NK-92 (cell line): Measurements from ENCODE around the gene NAP1L1.

ENCODE experiments used
- DNase-seq: peaks from one replicate; lab custom pipeline; 2025; ENCODE audit not compliant: unreplicated experiment; lab: John Stamatoyannopoulos, UW

Gene NAP1L1, protein sequence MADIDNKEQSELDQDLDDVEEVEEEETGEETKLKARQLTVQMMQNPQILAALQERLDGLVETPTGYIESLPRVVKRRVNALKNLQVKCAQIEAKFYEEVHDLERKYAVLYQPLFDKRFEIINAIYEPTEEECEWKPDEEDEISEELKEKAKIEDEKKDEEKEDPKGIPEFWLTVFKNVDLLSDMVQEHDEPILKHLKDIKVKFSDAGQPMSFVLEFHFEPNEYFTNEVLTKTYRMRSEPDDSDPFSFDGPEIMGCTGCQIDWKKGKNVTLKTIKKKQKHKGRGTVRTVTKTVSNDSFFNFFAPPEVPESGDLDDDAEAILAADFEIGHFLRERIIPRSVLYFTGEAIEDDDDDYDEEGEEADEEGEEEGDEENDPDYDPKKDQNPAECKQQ

DNA sequence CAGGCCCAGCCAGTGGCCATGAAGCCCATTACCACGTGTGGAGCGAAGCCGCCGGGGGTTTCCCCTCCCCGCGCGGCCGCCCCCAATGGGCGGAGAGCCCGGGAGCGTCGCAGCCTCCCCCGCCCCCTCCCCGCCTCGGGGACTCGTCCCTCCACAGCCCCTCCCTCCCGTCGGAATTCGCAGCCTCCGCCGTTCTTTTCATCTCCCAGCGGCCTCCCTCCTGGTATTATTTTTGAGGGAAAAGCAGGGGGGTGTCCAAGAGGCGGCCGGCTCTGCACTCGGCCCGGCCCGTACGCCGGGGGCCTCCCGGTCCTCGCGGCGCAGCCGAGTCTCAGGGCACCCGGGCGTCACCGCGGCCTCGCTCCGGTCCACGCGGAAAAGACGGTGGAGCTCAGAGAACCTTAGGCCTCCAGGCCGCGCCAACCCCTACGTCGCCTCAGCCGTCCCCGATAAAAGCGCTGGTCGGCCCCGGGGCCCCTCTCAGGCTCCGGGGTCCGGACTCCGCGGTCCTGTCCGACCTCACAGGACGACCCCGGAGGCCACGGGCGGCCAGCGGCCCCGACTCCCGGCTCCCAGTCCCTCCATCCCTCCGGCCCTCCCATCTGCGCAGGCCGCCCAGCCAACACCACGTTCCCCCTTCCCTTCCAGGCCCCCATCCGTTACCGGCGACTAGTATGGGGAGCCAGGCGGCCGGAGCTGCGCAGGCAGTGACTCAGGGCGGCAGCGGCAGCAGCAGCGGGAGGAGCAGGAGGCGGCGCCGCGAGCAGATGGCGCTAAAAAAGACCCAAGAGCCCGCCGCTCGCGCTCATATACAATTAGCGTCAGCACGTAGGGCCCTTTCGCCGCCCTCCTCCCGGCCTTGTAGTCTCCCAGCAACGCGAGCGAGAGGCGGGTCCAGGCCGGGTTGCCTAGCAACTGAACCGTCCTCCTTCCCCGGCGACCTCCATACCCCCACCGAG lies at the start of gene NAP1L1:
Gene NAP1L1 (minus strand): TSS at position 782 of the 959 bp plus-strand sequence. CDS start 10,466 bp downstream, outside the sequence.
- DNase-seq: peak; percentile 86

GRCh38 chr12:76127588-76127987 lies 43.1 kb upstream of the NAP1L1 start:
- no peak for DNase-seq

GRCh38 chr12:76124456-76124855 lies 40.0 kb upstream of the NAP1L1 start:
- DNase-seq: no peak

DNA sequence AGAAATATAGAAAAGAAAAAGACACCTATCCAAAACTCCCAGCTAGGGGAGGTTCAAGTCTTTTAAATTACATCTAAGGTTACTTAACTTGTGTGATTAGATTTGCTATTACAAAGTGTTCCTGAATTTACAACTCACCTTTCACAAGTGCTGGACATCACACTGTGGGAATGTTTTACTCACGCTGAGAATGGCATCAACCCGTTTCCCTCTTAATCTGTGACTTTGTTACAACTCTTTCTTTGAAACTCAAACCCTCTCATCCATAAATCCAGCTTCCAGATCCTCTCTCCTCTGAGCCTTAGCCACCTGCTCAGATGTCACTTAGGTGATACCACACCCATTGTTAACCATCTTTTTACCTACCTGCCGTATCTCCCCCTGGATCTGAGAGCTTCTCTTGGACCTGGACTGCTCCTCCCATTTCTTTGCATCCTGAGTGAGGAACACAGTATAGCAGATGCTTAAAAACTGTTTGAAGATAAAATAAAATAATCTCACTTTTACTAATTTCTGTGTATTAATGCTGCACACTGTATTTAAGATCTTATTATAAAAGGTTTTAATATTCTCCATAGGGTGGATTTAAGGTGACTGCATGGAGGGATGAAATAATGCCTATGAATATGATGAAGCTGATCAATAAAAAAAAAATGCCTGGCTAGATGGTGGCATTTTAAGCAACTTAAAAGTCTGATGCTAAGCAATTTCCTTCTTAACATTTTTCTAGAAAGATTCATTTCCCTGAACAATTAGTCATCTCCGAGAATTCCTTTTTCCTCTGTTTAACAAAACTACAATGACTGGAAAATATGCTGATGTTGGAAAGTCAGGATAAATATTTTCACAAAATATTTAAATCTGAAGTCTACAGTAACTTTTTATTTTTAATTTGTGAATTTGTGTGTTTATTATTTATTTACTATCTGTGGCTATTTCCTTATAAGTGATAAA lies 39.1 kb upstream of the NAP1L1 start:
- DNase-seq: no peak

DNA sequence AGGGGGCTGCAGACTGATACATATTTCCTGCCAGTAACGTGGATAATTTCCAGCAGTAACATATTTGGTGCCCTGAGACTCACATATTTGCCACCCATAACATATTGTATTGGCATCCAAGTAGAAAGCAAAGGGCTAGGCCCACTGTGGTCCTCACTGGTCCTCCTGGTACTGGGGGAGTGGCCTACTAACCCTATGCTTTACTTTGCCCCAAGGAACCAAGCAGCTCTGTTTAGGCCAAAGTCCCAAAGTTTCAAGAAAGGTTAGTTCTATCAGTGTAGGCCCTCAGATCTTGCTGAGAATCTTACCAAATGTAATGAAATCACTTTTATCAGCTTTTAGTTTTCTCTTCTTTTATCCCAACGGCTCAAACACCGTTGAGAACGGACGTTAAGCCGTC lies 35.4 kb upstream of the NAP1L1 start:
- DNase-seq: no peak

GRCh38 chr12:76117751-76118150 lies 33.3 kb upstream of the NAP1L1 start:
- DNase-seq: no peak

GRCh38 chr12:76117067-76117691 lies 32.7 kb upstream of the NAP1L1 start:
- no peak for DNase-seq

GRCh38 chr12:76113800-76114757 lies 29.6 kb upstream of the NAP1L1 start:
- no peak for DNase-seq

DNA sequence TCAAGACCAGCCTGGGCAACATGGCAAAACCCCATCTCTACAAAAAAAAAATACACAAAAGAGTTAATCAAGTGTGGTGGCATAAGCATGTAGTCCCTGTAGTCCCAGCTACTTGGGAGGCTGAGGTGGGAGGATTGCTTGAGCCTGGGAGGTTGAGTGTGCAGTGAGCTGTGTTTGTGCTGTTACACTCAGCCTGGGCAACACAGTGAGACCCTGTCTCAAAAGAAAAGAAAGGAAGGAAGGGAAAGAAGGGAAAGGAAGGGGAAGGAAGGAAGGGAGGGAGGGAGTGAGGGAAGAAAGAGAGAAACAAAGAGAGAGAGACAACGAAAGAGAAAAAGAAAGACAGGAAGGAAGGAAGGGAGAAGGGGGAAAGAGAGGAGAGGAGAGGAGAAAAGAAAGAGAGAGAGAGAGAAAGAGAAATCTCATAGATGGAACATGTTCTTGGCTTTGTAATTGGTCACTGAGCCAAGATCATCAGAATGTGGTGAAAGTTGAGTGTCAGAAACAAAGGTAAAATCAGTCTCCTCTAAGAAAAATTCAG lies 26.8 kb upstream of the NAP1L1 start:
- DNase-seq: no peak

- DNase-seq: no peak
These were observed 25.4 kb upstream of the NAP1L1 start for GRCh38 chr12:76109879-76110278.

GRCh38 chr12:76108356-76108755 lies 23.9 kb upstream of the NAP1L1 start:
- no peak for DNase-seq

DNA sequence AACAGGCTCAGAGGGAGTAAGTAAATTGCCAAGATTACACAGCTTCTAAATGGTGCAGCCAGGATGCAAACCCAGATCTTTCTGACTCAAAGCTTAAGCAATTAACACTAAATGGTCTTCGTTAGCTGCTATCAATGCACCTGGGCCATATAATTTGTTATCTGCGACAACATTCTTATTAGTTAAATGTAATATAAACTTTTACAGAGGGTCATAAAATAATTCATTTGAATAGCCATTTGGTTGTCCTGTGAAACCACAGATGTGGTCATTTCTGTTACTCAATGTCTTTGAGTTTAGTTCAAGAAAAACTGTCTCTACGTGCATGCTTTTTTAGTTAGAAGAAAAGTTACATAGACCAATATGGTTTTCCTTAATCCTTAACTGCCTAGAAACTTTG lies 22.1 kb upstream of the NAP1L1 start:
- DNase-seq: no peak

- no peak for DNase-seq
These were observed 19.5 kb upstream of the NAP1L1 start for GRCh38 chr12:76103958-76104357.

GRCh38 chr12:76101739-76102385 lies 17.4 kb upstream of the NAP1L1 start:
- no peak for DNase-seq

DNA sequence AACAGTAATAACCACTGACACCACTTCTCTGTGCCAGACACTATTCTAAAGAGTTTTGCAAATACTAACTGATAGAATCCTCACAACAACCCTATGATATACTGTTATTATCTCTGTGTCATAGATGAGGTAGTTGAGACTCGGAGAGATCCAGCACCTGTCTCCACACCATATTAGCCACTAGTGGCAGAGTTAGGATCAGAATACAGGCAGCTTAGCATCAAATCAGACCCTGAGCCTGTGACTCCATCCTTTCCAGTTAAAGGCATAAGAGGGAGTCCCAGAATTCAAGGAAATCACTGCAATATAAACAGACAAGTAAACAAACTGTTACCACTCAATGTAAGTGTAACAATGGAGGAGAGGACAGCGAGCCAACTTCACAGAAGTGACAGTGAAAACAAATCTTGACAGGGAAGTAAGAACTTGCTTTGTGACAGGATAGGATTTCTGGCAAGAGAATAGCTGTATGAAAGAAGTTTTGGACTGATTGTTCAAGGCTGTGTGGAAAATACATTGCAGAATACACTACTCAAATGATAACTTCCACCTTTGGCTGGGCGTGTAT lies 11.7 kb upstream of the NAP1L1 start:
- DNase-seq: no peak

GRCh38 chr12:76094754-76095153 lies 10.3 kb upstream of the NAP1L1 start:
- no peak for DNase-seq

GRCh38 chr12:76091246-76091754 lies 6.8 kb upstream of the NAP1L1 start:
- DNase-seq: no peak

DNA sequence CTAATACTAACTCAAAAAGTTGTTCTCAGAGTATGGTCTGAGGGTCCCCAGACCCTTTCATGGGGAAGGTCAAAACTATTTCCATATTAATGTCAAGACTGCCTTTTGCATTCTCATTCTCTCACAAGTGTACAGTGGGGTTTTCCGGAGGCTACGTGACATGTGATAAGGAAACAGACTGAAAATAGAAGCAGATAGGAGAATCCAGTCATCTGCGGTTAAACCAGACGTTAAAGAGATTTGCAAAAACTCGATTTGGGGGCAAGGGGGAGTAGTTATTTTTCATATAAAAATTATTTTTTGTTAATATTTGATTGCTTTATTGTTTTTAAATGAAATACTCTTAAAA lies 1.0 kb upstream of the NAP1L1 start:
- no peak for DNase-seq
